Neural progenitor cell (in vitro differentiated cells): ENCODE results near the gene BRPF3. TPM values are rescaled to one million over a fixed set of nuclear protein-coding genes. Genes with fewer than 3 reads are reported as not detected.

ENCODE experiments used
- DNase-seq: peaks from one replicate; pipeline ENCODE4 v3.0.0-alpha.2; 2016; ENCODE audit warnings: low spot score
- H2AFZ ChIP-seq: fragments of 200-600 bp; sonication (generic); replicated peaks from 2 replicates; pipeline ENCODE4 v1.6.1; 2016; ENCODE audit warnings: antibody characterized with exemption
- H3F3A ChIP-seq: fragments of 200-600 bp; sonication (generic); 2 replicates; pipeline ENCODE4 v1.6.1; 2016; ENCODE audit warnings: antibody characterized with exemption, low read depth
- H3K27ac ChIP-seq: fragments of 200-600 bp; sonication (generic); 2 replicates; pipeline ENCODE4 v1.5.1; 2016; ENCODE audit warnings: mild to moderate bottlenecking
- H3K27me3 ChIP-seq: fragments of 200-600 bp; sonication (generic); 2 replicates; pipeline ENCODE4 v1.6.1; 2016; ENCODE audit warnings: mild to moderate bottlenecking, moderate library complexity
- H3K36me3 ChIP-seq: fragments of 200-600 bp; sonication (generic); 2 replicates; pipeline ENCODE4 v1.5.1; 2016
- H3K4me1 ChIP-seq: fragments of 200-600 bp; sonication (generic); 2 replicates; pipeline ENCODE4 v1.6.1; 2016; ENCODE audit warnings: mixed run types
- H3K4me2 ChIP-seq: fragments of 200-600 bp; sonication (generic); 2 replicates; pipeline ENCODE4 v1.6.1; 2016
- H3K4me3 ChIP-seq: fragments of 200-600 bp; sonication (generic); 2 replicates; pipeline ENCODE4 v1.5.1; 2016
- H3K79me2 ChIP-seq: fragments of 200-600 bp; sonication (generic); 2 replicates; pipeline ENCODE4 v1.6.1; 2016; ENCODE audit warnings: low read depth
- H3K9ac ChIP-seq: fragments of 200-600 bp; sonication (generic); 2 replicates; pipeline ENCODE4 v1.6.1; 2016
- H3K9me3 ChIP-seq: fragments of 200-600 bp; sonication (generic); 2 replicates; pipeline ENCODE4 v1.5.1; 2016; ENCODE audit warnings: low read depth
- H4K20me1 ChIP-seq: fragments of 200-600 bp; sonication (generic); 2 replicates; pipeline ENCODE4 v1.6.1; 2016; ENCODE audit warnings: low read depth
- H3K27ac Mint-ChIP-seq: 3 replicates; pipeline ENCODE4 v1.8.0; 2021; ENCODE audit warnings: mixed read lengths
- H3K27me3 Mint-ChIP-seq: 2 replicates; pipeline ENCODE4 v1.8.0; 2022; ENCODE audit warnings: low read depth, mild to moderate bottlenecking, inconsistent platforms, moderate library complexity, mixed read lengths; ENCODE audit not compliant: insufficient read depth
- H3K36me3 Mint-ChIP-seq: 3 replicates; pipeline ENCODE4 v1.8.0; 2021; ENCODE audit warnings: mixed read lengths
- H3K4me1 Mint-ChIP-seq: 3 replicates; pipeline ENCODE4 v1.8.0; 2021; ENCODE audit warnings: mixed read lengths
- H3K4me3 Mint-ChIP-seq: 3 replicates; pipeline ENCODE4 v1.8.0; 2021; ENCODE audit warnings: mild to moderate bottlenecking, moderate library complexity, mixed read lengths
- H3K9me3 Mint-ChIP-seq: 3 replicates; pipeline ENCODE4 v1.8.0; 2020; ENCODE audit warnings: mixed read lengths
- CTCF ChIP-seq: fragments of 200-600 bp; sonication (generic); IDR thresholded peaks from 2 replicates; pipeline ENCODE4 v1.5.1; 2017; ENCODE audit warnings: antibody characterized with exemption, mild to moderate bottlenecking
- EZH2 ChIP-seq: fragments of 200-600 bp; sonication (generic); IDR thresholded peaks from 2 replicates; pipeline ENCODE4 v1.6.1; 2017; ENCODE audit warnings: antibody characterized with exemption, mild to moderate bottlenecking, moderate library complexity
- EZH2phosphoT487 ChIP-seq: fragments of 200-600 bp; sonication (generic); IDR thresholded peaks from 2 replicates; pipeline ENCODE4 v1.6.1; 2017; ENCODE audit warnings: antibody characterized with exemption
- total RNA-seq: library from RNA; depleted of rRNA; stranded (reverse); fragments of >200 nt; gene quantifications from 2 replicates; pipeline ENCODE4 v1.2.3, GENCODE V29; 2015; ENCODE audit warnings: low replicate concordance

Gene BRPF3
- total RNA-seq, 1 donor from 2014 or later, result 14.1 TPM

GRCh38 chr6:36150283-36150682, 46.3 kb upstream of the BRPF3 start:
- TF ChIP-seq EZH2 (no peak), EZH2phosphoT487 (no peak), CTCF (no peak)
- H3K36me3 ChIP-seq, result no peaks in the 10 kb centered on the region
- no peak overlapping the region for H3K9ac ChIP-seq
- Mint-ChIP-seq H3K27ac (no peak overlapping the region), H3K4me3 (no peak overlapping the region), H3K4me1 (no peaks in the 10 kb centered on the region), H3K36me3 (no peaks in the 10 kb centered on the region), H3K9me3 (peaks cover 8% of the 10 kb centered on the region), H3K27me3 (peaks cover 2% of the 10 kb centered on the region)
- H3F3A ChIP-seq, result no peaks in the 10 kb centered on the region
- H3K4me1 ChIP-seq, result no peaks in the 10 kb centered on the region
- H3K27ac ChIP-seq, result no peak overlapping the region
- no peak overlapping the region for H3K4me3 ChIP-seq
- no peaks in the 10 kb centered on the region for H3K27me3 ChIP-seq
- H3K79me2 ChIP-seq, result no peaks in the 10 kb centered on the region
- H3K9me3 ChIP-seq, result no peaks in the 10 kb centered on the region
- H4K20me1 ChIP-seq, result no peaks in the 10 kb centered on the region
- DNase-seq, result no peak
- H3K4me2 ChIP-seq, result no peak overlapping the region
- no peak overlapping the region for H2AFZ ChIP-seq

GRCh38 chr6:36154286-36154685, 42.3 kb upstream of the BRPF3 start:
- peaks cover 6% of the 10 kb centered on the region for H3K9me3 ChIP-seq
- no peaks in the 10 kb centered on the region for H3F3A ChIP-seq
- no peak overlapping the region for H3K4me3 ChIP-seq
- peaks cover 2% of the 10 kb centered on the region for H3K27me3 Mint-ChIP-seq
- H3K9me3 Mint-ChIP-seq, result peaks cover 15% of the 10 kb centered on the region
- H3K79me2 ChIP-seq, result no peaks in the 10 kb centered on the region
- no peak for DNase-seq
- no peak overlapping the region for H3K9ac ChIP-seq
- H4K20me1 ChIP-seq, result no peaks in the 10 kb centered on the region
- no peak overlapping the region for H2AFZ ChIP-seq
- no peak overlapping the region for H3K27ac Mint-ChIP-seq
- H3K36me3 Mint-ChIP-seq, result no peaks in the 10 kb centered on the region
- H3K36me3 ChIP-seq, result no peaks in the 10 kb centered on the region
- H3K4me1 ChIP-seq, result no peaks in the 10 kb centered on the region
- H3K27me3 ChIP-seq, result no peaks in the 10 kb centered on the region
- H3K4me2 ChIP-seq, result no peak overlapping the region
- H3K27ac ChIP-seq, result no peak overlapping the region
- H3K4me3 Mint-ChIP-seq, result no peak overlapping the region
- TF ChIP-seq CTCF (no peak), EZH2 (no peak), EZH2phosphoT487 (no peak)
- no peaks in the 10 kb centered on the region for H3K4me1 Mint-ChIP-seq

- H3K9me3 ChIP-seq, result peaks cover 6% of the 10 kb centered on the region
- H3K9me3 Mint-ChIP-seq, result peaks cover 15% of the 10 kb centered on the region
- peaks cover 2% of the 10 kb centered on the region for H3K27me3 Mint-ChIP-seq
- no peak for DNase-seq
- no peak for TF ChIP-seq EZH2phosphoT487
- no peak for TF ChIP-seq CTCF
- no peak for TF ChIP-seq EZH2
- no peaks in the 10 kb centered on the region for H3K79me2 ChIP-seq
- no peaks in the 10 kb centered on the region for H3K27me3 ChIP-seq
- H3K4me2 ChIP-seq, result no peak overlapping the region
- no peak overlapping the region for H2AFZ ChIP-seq
- no peak overlapping the region for H3K27ac Mint-ChIP-seq
- no peaks in the 10 kb centered on the region for H3K4me1 ChIP-seq
- H3K36me3 ChIP-seq, result no peaks in the 10 kb centered on the region
- no peaks in the 10 kb centered on the region for H3K36me3 Mint-ChIP-seq
- no peak overlapping the region for H3K27ac ChIP-seq
- H3K9ac ChIP-seq, result no peak overlapping the region
- no peak overlapping the region for H3K4me3 Mint-ChIP-seq
- H3K4me3 ChIP-seq, result no peak overlapping the region
- no peaks in the 10 kb centered on the region for H3F3A ChIP-seq
- no peaks in the 10 kb centered on the region for H3K4me1 Mint-ChIP-seq
- H4K20me1 ChIP-seq, result no peaks in the 10 kb centered on the region
Measured at GRCh38 chr6:36155662-36156061, 40.9 kb upstream of the BRPF3 start.
